Measurements from ENCODE around the gene GJC2. TPM values are rescaled to one million over a fixed set of nuclear protein-coding genes. Genes with fewer than 3 reads are reported as not detected.

Gene GJC2
- total and polyA plus RNA-seq, 2 donors (not counting 3 experiments of a cell fraction or from before 2014, with no cell fraction given) = 0.58 to 1.2 TPM

- H2AFZ ChIP-seq (ENCODE audit: low read depth, low read length) = no peak overlapping the region
- no peak overlapping the region for H3K9ac ChIP-seq (replicated peaks; ENCODE audit: extremely low read depth, insufficient read depth, low read length)
- peaks cover 0 to 8% of the 10 kb centered on the region in 2 experiments for H3K36me3 ChIP-seq (ENCODE audit: control insufficient read depth in 2 of 2, extremely low read depth in 1 of 2, insufficient read depth in 2 of 2, low read length in 2 of 2)
- peaks cover 16% of the 10 kb centered on the region for H3K4me1 ChIP-seq (ENCODE audit: control insufficient read depth, extremely low read depth, insufficient read depth, low read length)
- H3K9me3 ChIP-seq (replicated peaks; ENCODE audit: control insufficient read depth, insufficient read depth, low read length) = no peaks in the 10 kb centered on the region
- dilution Hi-C loops (cut with MboI; ENCODE audit: extremely low pct_ligation_motif_present, low sequenced_read_pairs) = no loop called here
- intact Hi-C loops (cut with micrococcal nuclease) = no loop called here
- FAIRE-seq (no peak), DNase-seq (ENCODE audit: low read depth, low spot score) (no peak)
- H3K27me3 ChIP-seq (ENCODE audit: control insufficient read depth in 2 of 2, insufficient read depth in 2 of 2, low read length in 2 of 2) = no peaks in the 10 kb centered on the region
- no peak overlapping the region for H3K4me2 ChIP-seq (ENCODE audit: insufficient read depth, low read length)
- H3K4me3 ChIP-seq (replicated peaks in 1 of 3; ENCODE audit: insufficient read depth in 1 of 3, low read depth in 1 of 3, low read length in 3 of 3) = no peak overlapping the region
- no TSS peak for BruUV-seq (replicated peaks)
- CTCF ChIA-PET = interaction anchor here (0.6 to 3.3 kb wide), 6 partner anchors 14 to 1292 kb away, joined by 3 to 10 read pairs (median 4); partner anchors contain the start of gene IBA57
- no peak overlapping the region for H3K27ac ChIP-seq (ENCODE audit: insufficient read depth, low read depth, low read length)
- no peaks in the 10 kb centered on the region for H3K9me1 ChIP-seq (replicated peaks; ENCODE audit: control insufficient read depth, extremely low read depth, insufficient read depth, low read length)
- peaks cover 9% of the 10 kb centered on the region for H3K79me2 ChIP-seq (ENCODE audit: control insufficient read depth, insufficient read depth, low read length)
- no peak for TF ChIP-seq GATA2 (IDR thresholded peaks at IDR 0.05; ENCODE audit: insufficient read depth, insufficient read length, low read depth, low read length)
- no peak for TF ChIP-seq POLR2A (IDR thresholded peaks at IDR 0.05; ENCODE audit: low read depth, low read length)
- no peak for TF ChIP-seq JUN (IDR thresholded peaks at IDR 0.05; ENCODE audit: borderline replicate concordance, insufficient read depth, insufficient read length, low read depth)
- TF ChIP-seq FOS (IDR thresholded peaks at IDR 0.05; ENCODE audit: borderline replicate concordance, insufficient read depth, low read length) = no peak
- no peak for TF ChIP-seq EZH2 (IDR thresholded peaks at IDR 0.05; ENCODE audit: borderline replicate concordance, low read depth, low read length, severe bottlenecking)
- TF ChIP-seq MYC (IDR thresholded peaks at IDR 0.05; ENCODE audit: low read depth, low read length) = no peak
- no peak for TF ChIP-seq CTCF (IDR thresholded peaks at IDR 0.05; ENCODE audit: extremely low read depth in 1 of 2, insufficient read depth in 1 of 2, low read depth in 1 of 2, low read length in 2 of 2)
- no peak for TF ChIP-seq POLR2AphosphoS5 (IDR thresholded peaks at IDR 0.05; ENCODE audit: insufficient read depth, low read depth, low read length)
- TF ChIP-seq MAX (IDR thresholded peaks at IDR 0.05; ENCODE audit: insufficient read depth, insufficient read length) = no peak
- POLR2A ChIA-PET = interaction anchor here (1.0 kb wide), 1 partner anchor 14 kb away, joined by 4 read pairs; the partner anchor contains the start of gene IBA57
- H4K20me1 ChIP-seq (replicated peaks; ENCODE audit: control insufficient read depth, extremely low read depth, insufficient read depth, low read length) = no peaks in the 10 kb centered on the region
These were observed 1.6 kb downstream of the GJC2 start for GRCh38 chr1:228151180-228151925.

Data from endothelial cell of umbilical vein (primary cell).